Right atrium auricular region (tissue), 2 donors: ENCODE data around the gene DNAAF5. TPM values are rescaled to one million over a fixed set of nuclear protein-coding genes. Genes with fewer than 3 reads are reported as not detected.
A peak's percentile ranks its signal among the peaks of the same experiment; 100 is the strongest.

Source experiments
- DNase-seq: peaks from one replicate; pipeline ENCODE4 v3.0.0-alpha.2; 2019; ENCODE audit warnings: low spot score
- H3K27ac ChIP-seq, 2 donors: fragments of 200-600 bp; sonication (generic); 1 replicate in 1 of 2; 2 replicates in 1 of 2; pipeline ENCODE4 v1.5.1; 2016 to 2019
- H3K27me3 ChIP-seq, 2 donors: fragments of 200-600 bp; sonication (generic); one replicate each; pipeline versions ENCODE4 v1.5.1 to v1.6.0; 2017 to 2019
- H3K36me3 ChIP-seq: fragments of 200-600 bp; sonication (generic); one replicate; pipeline ENCODE4 v1.5.1; 2016
- H3K4me1 ChIP-seq, 2 donors: fragments of 200-600 bp; sonication (generic); one replicate each; pipeline versions ENCODE4 v1.5.1 to v1.6.0; 2017 to 2019
- H3K4me3 ChIP-seq, 2 donors: fragments of 200-600 bp; sonication (generic); 1 replicate in 1 of 2; 2 replicates in 1 of 2; pipeline ENCODE4 v1.5.1; 2017 to 2019; ENCODE audit warnings: mild to moderate bottlenecking in 1 of 2, moderate library complexity in 1 of 2
- H3K9me3 ChIP-seq, 2 donors: fragments of 200-600 bp; sonication (generic); one replicate each; pipeline ENCODE4 v1.5.1; 2019
- total RNA-seq, 2 donors: library from RNA; depleted of rRNA; stranded (reverse); fragments of >200 nt; gene quantifications; one replicate each; pipeline ENCODE4 v1.1.0, GENCODE V29; 2016
- TF ChIP-seq, protein P1 (sequence below), 2 donors: fragments of 200-600 bp; sonication (generic); IDR thresholded peaks; one replicate each; pipeline ENCODE4 v1.5.1; 2019; ENCODE audit warnings: antibody characterized with exemption in 2 of 2

Gene DNAAF5
- total RNA-seq, 2 donors from 2014 or later, result 19.0 to 35.5 TPM

DNA sequence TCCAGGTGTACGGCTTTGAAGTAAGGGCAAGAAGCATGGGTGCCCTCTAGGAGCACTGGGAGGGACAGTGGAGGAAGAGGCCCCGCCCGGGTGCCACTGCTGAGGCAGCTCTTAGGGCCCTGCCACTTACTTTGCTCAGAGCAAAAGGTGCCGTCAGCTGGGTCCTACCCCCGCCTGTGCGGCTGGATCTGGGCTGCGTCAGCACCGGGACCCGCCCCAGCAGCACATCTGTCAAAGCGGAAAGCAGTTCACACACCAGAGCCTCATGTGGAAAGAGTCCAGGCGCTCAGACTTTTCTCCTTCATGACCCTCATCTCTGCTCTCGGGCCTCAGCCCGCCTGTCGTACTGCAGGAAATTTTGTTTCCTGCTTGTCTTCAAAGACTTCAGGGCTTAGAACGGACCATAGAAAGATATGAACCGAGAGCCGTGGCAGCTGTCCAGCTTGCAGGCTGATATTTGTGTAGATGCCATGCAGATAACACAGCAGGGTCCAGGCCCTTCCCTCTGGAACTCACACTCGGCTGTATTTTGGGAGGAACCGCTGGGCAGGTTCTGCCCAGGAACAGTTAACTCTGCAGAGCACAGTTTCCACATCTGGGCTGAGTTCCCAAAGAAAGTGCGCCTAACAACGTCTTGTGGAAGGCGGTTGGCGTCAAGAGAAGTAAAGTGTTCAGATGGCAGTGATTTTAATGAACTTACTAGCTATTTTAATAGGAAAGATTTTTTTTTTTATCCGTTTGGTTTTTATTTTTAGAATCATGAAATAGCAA lies 44.9 kb downstream of the DNAAF5 start:
- no peak overlapping the region for H3K4me3 ChIP-seq
- DNase-seq, result peak; percentile 85
- H3K27me3 ChIP-seq, result no peaks in the 10 kb centered on the region
- H3K9me3 ChIP-seq, result no peaks in the 10 kb centered on the region
- TF ChIP-seq, protein P1, sequence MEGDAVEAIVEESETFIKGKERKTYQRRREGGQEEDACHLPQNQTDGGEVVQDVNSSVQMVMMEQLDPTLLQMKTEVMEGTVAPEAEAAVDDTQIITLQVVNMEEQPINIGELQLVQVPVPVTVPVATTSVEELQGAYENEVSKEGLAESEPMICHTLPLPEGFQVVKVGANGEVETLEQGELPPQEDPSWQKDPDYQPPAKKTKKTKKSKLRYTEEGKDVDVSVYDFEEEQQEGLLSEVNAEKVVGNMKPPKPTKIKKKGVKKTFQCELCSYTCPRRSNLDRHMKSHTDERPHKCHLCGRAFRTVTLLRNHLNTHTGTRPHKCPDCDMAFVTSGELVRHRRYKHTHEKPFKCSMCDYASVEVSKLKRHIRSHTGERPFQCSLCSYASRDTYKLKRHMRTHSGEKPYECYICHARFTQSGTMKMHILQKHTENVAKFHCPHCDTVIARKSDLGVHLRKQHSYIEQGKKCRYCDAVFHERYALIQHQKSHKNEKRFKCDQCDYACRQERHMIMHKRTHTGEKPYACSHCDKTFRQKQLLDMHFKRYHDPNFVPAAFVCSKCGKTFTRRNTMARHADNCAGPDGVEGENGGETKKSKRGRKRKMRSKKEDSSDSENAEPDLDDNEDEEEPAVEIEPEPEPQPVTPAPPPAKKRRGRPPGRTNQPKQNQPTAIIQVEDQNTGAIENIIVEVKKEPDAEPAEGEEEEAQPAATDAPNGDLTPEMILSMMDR (IDR thresholded peaks at IDR 0.05), result peak in 1 of 2 donors; percentile 9
- H3K4me1 ChIP-seq, result peaks cover 0 to 29% of the 10 kb centered on the region in 2 donors
- H3K27ac ChIP-seq, result peak overlapping the region; percentile 73 to 84
- peaks cover 15% of the 10 kb centered on the region for H3K36me3 ChIP-seq

DNA sequence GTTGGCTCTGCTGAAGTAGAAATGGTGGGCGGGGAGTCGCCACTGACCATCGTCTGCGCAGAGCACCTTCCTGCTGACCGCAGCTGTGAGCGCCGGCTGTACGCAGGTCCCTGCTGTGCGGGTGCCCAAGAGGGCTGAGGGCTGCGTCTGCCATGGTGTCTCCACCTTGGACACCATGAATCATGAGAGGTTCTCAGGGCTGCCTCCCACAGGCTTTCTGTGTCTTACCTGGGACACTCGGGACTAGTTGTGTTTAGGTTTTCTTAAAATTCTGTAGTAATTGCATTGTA lies 45.5 kb downstream of the DNAAF5 start:
- TF ChIP-seq, protein P1 (IDR thresholded peaks at IDR 0.05), result no peak
- H3K27ac ChIP-seq, result peak overlapping the region; percentile 73 to 84
- no peak overlapping the region for H3K4me3 ChIP-seq
- peaks cover 0 to 29% of the 10 kb centered on the region in 2 donors for H3K4me1 ChIP-seq
- peaks cover 13% of the 10 kb centered on the region for H3K36me3 ChIP-seq
- no peaks in the 10 kb centered on the region for H3K27me3 ChIP-seq
- H3K9me3 ChIP-seq, result no peaks in the 10 kb centered on the region
- DNase-seq, result no peak

DNA sequence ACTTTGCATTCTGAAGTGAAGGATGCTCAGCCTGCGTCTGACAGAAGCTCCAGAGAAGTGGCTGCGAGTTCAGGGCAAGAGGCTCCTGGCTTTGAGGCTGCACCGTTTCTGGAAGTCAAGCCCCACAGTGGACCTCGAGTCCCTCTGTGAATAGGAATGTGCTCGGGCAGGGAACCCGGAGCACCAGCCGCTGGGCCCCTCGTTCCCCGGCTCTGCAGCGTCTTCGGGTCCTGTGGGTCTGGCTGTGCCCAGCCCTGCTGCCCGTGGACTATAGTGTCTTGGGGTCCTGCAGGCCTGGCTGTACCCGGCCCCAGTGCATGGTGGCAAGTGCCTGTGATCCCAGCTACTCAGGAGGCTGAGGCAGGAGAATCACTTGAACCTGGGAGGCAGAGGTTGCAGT lies 45.9 kb downstream of the DNAAF5 start:
- TF ChIP-seq, protein P1 (IDR thresholded peaks at IDR 0.05), result no peak
- Histone ChIP-seq H3K4me3 (no peak overlapping the region), H3K27ac (peak overlapping the region; percentile 73 to 84), H3K36me3 (peaks cover 13% of the 10 kb centered on the region), H3K9me3 (no peaks in the 10 kb centered on the region), H3K4me1 (peaks cover 0 to 29% of the 10 kb centered on the region in 2 donors), H3K27me3 (no peaks in the 10 kb centered on the region)
- no peak for DNase-seq

DNA sequence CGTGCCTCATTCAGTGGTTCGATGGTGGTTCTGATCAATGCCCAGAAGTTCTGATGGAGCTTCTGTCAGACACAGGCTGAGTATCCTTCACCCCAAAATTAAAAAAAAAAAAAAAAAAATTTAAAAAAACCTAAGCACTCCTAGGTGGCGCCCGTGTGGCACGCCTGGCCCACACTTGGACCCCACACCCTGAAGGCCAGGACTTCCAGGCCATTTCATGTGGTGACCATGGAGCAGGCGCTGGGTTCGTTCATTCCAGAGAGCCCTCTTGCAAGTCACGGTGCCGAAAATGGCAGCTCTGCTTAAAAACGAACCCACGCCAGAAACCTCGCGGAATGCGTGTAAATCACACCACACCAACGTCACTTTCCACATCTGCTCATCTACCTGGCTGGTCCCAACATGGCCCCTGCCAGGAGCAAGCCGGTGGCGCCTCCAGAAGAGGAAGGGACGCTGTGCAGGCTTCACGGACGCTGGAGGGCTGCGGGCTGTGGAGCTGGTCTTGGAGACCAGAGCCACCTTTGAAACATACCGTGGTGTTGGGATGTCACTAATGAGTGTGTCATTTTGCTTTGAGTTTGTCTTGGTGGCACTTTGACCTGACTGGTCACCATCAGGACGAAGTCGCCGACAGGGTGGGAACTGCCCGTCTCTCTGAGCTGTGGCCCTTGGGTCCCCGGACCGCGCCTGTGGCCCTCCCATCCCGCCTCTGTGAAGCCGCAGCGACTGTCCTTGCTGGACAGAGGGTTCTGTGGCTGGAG lies 46.5 kb downstream of the DNAAF5 start:
- H3K4me3 ChIP-seq, result no peak overlapping the region
- H3K4me1 ChIP-seq, result peaks cover 0 to 29% of the 10 kb centered on the region in 2 donors
- DNase-seq, result no peak
- H3K36me3 ChIP-seq, result peaks cover 13% of the 10 kb centered on the region
- no peak overlapping the region for H3K27ac ChIP-seq
- TF ChIP-seq, protein P1 (IDR thresholded peaks at IDR 0.05), result no peak
- no peaks in the 10 kb centered on the region for H3K27me3 ChIP-seq
- H3K9me3 ChIP-seq, result no peaks in the 10 kb centered on the region

DNA sequence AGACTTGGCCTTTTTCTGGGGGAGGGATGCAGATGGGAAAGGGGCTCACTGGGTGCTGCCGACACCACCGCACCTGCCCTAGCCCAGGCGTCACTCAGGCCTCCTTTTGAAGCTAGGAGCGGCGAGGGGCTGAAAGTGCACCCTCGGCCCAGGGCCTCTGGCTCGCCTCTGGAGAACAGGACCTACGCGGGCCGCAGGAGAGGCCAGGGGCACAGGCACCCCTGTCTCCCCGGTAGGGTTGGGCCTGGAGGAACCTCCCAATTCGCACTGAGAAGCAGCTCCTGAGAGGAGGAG lies 47.1 kb downstream of the DNAAF5 start:
- Histone ChIP-seq H3K4me1 (peaks cover 0 to 29% of the 10 kb centered on the region in 2 donors), H3K27ac (no peak overlapping the region), H3K4me3 (no peak overlapping the region), H3K36me3 (peaks cover 13% of the 10 kb centered on the region), H3K9me3 (no peaks in the 10 kb centered on the region), H3K27me3 (no peaks in the 10 kb centered on the region)
- no peak for DNase-seq
- TF ChIP-seq, protein P1 (IDR thresholded peaks at IDR 0.05), result no peak
